ENCODE data around the gene CALN1. TPM values are rescaled to one million over a fixed set of nuclear protein-coding genes. Genes with fewer than 3 reads are reported as not detected.
A peak's percentile ranks its signal among the peaks of the same experiment; 100 is the strongest.

CALN1 gene
- total RNA-seq, 1 donor: under 0.01 TPM

- no peak for TF ChIP-seq CTCF (IDR thresholded peaks at IDR 0.05; ENCODE audit: insufficient read depth, low read depth, low read length)
- H3K4me3 ChIP-seq (ENCODE audit: low read depth, low read length): no peak overlapping the region
- DNase-seq (ENCODE audit: low read depth): no peak
Observed at GRCh38 chr7:71766016-71766415, 646.1 kb downstream of the CALN1 start.

GRCh38 chr7:71761336-71761735, 650.8 kb downstream of the CALN1 start:
- DNase-seq (ENCODE audit: low read depth): no peak
- no peak for TF ChIP-seq CTCF (IDR thresholded peaks at IDR 0.05; ENCODE audit: insufficient read depth, low read depth, low read length)

GRCh38 chr7:71754828-71755227, 657.3 kb downstream of the CALN1 start:
- no peak for TF ChIP-seq CTCF (IDR thresholded peaks at IDR 0.05; ENCODE audit: insufficient read depth, low read depth, low read length)
- DNase-seq (ENCODE audit: low read depth): no peak
- H3K4me3 ChIP-seq (ENCODE audit: low read depth, low read length): no peak overlapping the region

More at GRCh38 chr7:71761336-71761735, 650.8 kb downstream of the CALN1 start:
- no peak overlapping the region for H3K4me3 ChIP-seq (ENCODE audit: low read depth, low read length)

GRCh38 chr7:71753956-71754664, 658.0 kb downstream of the CALN1 start:
- no peak for TF ChIP-seq CTCF (IDR thresholded peaks at IDR 0.05; ENCODE audit: insufficient read depth, low read depth, low read length)
- H3K4me3 ChIP-seq (ENCODE audit: low read depth, low read length): no peak overlapping the region
- DNase-seq (ENCODE audit: low read depth): no peak

- no peak for DNase-seq (ENCODE audit: low read depth)
- TF ChIP-seq CTCF (IDR thresholded peaks at IDR 0.05; ENCODE audit: insufficient read depth, low read depth, low read length): no peak
- no peak overlapping the region for H3K4me3 ChIP-seq (ENCODE audit: low read depth, low read length)
Observed at GRCh38 chr7:71753236-71753635, 658.9 kb downstream of the CALN1 start.

- TF ChIP-seq CTCF (IDR thresholded peaks at IDR 0.05; ENCODE audit: insufficient read depth, low read depth, low read length): peak; percentile 42
- DNase-seq (ENCODE audit: low read depth): peak; percentile 3
- H3K4me3 ChIP-seq (ENCODE audit: low read depth, low read length): no peak overlapping the region
Observed at GRCh38 chr7:71752171-71752935, 659.8 kb downstream of the CALN1 start.

Measured in fibroblast of villous mesenchyme (primary cell).